Measurements from ENCODE around the gene CUL4A.
"Not testable (repeated sequence)": the region's sequence is repeated elsewhere in the genome, so short reads cannot be mapped to it uniquely, and the experiment has no call there.

Gene CUL4A

DNA sequence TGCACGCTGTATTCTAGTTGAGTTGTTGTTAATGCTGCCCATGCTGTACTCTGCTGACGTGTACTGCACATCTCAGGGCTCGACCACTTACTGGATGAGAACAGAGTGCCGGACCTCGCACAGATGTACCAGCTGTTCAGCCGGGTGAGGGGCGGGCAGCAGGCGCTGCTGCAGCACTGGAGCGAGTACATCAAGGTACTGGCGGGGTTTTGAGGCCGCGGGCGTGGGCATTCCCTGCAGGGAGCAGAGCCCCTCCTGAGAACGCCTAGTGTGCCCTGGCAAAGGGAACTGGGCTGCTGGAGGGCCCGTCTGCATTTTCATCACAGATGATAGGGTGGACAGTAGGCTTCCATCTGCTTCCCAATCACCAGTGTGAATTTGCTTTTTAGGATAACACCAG, 29.9 kb downstream of the CUL4A start:
- H3K4me3 ChIP-seq (ENCODE audit: low read depth, low read length), result no peak overlapping the region
- TF ChIP-seq, protein P1, sequence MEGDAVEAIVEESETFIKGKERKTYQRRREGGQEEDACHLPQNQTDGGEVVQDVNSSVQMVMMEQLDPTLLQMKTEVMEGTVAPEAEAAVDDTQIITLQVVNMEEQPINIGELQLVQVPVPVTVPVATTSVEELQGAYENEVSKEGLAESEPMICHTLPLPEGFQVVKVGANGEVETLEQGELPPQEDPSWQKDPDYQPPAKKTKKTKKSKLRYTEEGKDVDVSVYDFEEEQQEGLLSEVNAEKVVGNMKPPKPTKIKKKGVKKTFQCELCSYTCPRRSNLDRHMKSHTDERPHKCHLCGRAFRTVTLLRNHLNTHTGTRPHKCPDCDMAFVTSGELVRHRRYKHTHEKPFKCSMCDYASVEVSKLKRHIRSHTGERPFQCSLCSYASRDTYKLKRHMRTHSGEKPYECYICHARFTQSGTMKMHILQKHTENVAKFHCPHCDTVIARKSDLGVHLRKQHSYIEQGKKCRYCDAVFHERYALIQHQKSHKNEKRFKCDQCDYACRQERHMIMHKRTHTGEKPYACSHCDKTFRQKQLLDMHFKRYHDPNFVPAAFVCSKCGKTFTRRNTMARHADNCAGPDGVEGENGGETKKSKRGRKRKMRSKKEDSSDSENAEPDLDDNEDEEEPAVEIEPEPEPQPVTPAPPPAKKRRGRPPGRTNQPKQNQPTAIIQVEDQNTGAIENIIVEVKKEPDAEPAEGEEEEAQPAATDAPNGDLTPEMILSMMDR (IDR thresholded peaks at IDR 0.05; ENCODE audit: borderline replicate concordance, insufficient read depth, low read depth, low read length), result no peak

GRCh38 chr13:113239986-113240385, 30.6 kb downstream of the CUL4A start:
- no peak overlapping the region for H3K4me3 ChIP-seq (ENCODE audit: low read depth, low read length)
- TF ChIP-seq, protein P1 (IDR thresholded peaks at IDR 0.05; ENCODE audit: borderline replicate concordance, insufficient read depth, low read depth, low read length), result no peak

DNA sequence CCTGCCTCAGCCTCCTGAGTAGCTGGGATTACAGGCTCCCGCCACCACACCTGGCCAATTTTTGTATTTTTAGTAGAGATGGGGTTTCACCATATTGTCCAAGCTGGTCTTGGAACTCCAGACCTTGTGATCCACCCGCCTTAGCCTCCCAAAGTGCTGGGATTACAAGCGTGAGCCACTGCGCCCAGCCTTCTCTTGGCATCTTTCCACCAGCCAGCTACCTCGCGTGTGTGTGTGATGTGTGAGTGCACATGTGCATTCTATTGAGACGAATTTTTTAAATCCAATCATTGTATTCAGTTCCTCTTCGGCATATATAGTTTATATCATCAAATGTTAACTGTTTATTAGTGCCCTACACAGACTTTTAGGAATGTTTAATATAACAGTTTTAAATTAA, 32.2 kb downstream of the CUL4A start:
- not testable (repeated sequence) for H3K4me3 ChIP-seq (ENCODE audit: low read depth, low read length)

DNA sequence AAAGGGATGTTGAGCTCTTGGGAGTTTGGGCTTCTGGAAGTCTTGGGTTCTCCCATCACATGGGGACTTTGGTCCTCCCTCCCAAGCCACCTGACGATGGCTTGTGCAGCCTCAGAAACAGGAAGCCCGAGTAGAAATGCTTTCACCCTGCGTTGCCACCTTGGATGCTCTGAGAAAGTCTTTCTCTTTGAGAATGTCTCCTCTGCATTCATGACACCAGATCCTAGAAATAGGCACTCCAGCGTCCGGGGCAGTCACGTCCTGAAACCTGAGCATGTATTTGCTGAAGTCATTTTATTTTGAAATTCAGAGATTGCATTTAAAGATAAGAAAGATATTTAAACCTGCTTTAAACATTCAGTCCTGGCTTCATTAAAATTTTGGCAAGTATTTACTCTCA, 34.4 kb downstream of the CUL4A start:
- TF ChIP-seq, protein P1 (IDR thresholded peaks at IDR 0.05; ENCODE audit: borderline replicate concordance, insufficient read depth, low read depth, low read length), result no peak
- H3K4me3 ChIP-seq (ENCODE audit: low read depth, low read length), result no peak overlapping the region

- TF ChIP-seq, protein P1 (IDR thresholded peaks at IDR 0.05; ENCODE audit: borderline replicate concordance, insufficient read depth, low read depth, low read length), result no peak
- H3K4me3 ChIP-seq (ENCODE audit: low read depth, low read length), result no peak overlapping the region
These were observed 36.7 kb downstream of the CUL4A start for GRCh38 chr13:113245849-113246796.

DNA sequence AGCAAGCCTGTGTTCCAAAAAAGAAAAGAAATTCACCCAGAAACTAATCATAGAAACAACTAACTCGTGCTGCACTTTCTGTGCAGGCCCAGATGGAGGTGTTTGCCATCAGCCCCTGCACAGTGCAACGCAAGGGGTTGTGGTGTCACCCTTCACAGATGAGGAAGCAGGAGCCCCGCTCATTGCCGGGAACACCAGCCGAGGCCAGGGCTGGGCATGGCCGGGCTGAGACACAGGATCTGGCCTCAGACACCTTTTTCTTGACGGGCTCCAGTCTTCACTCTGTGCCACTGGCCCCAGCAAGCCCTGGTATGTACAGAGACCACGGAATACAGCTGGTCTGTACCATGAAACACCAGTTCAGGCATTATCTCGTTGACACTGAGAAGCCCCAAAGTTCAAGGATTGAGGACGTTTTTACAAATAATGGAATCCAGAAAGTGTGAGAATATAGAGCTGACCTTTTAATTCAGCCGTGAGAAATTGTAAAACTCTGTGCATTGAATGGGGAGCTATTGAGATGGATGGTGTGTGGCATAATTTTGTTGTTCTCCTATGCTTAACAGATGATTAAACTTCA, 43.2 kb downstream of the CUL4A start:
- no peak overlapping the region for H3K4me3 ChIP-seq (ENCODE audit: low read depth, low read length)
- TF ChIP-seq, protein P1 (IDR thresholded peaks at IDR 0.05; ENCODE audit: borderline replicate concordance, insufficient read depth, low read depth, low read length), result no peak

GRCh38 chr13:113257908-113258307, 48.5 kb downstream of the CUL4A start:
- H3K4me3 ChIP-seq (ENCODE audit: low read depth, low read length), result not testable (repeated sequence)

Measured in GM12875 (cell line).